Measurements from ENCODE around the gene DCANP1.

DCANP1 gene

DNA sequence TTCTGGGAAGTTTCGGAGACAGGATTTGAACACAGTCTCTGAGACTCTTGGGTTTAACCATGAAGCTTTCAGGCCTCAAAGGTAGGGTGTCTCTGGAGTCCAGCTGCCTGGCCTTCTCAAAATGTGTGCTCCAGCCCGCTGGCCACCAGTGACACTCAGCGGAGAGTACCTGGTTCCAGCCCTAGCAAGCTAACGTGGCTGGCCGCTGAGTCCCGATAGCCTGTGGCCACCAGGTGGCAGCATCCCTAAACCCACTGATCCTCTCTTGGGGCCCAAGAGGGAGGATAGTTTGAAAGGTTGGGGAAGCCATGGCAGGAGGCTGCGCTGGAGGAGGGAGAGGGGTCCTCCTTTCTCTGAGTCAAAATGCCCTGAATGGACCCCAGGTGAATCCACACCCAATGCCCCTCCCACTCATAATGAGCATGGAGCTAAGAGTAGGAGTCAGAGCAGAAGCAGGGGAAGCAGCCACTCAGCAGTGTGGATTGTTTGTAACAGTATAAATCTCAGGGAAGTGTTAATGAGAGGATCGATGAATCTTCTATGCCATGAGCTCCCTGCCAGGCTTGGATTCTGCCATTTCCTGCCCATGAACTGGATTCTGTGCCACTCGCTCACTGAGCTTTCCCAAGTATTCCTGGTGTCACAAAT lies 10.4 kb upstream of the DCANP1 start:
- peak in 19 of 51 donors; percentile 10 to 68 (median 30) for DNase-seq

DNA sequence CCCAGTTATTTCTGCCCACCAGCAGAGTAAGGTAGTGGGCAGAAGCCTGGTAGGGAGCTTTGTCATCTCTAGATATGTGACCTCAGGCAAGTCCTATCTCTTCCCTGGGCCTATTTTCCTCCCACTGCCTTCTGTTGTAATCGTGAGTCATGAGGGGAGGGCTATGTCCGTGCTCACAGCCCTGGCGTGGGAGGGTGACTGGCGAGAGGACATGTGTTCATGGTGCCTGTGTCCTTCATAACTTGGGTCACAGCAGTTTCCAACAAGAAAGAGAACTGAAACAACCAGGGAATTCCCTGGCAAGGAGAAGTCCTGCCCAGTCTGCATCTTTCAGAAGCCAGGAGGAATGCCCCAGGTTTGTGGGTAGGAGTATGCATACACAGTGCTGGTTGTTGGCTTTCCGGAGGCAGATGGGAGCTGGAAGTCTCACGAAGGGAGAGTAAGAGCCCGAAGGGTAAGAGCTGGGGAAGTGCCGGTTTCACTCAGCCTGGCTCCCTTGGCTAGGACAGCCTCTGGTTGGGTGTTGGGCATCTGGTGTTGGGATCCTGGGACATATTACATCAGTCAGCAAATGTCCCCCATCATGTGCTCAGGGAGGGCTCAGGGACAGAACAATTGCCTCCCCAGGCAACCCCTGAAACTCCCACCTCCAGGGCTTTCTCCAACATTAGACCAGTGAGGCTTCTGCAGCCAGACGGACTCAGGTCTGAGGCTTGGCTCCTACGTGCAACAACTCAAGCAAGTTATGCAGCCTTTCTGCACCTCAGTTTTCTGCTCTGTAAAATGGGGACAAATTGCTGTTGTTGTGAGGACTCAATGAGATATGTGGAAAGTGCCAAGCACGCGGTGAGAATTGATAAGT lies 9.3 kb upstream of the DCANP1 start:
- peak in 4 of 51 donors; percentile 14 to 46 (median 28) for DNase-seq

DNA sequence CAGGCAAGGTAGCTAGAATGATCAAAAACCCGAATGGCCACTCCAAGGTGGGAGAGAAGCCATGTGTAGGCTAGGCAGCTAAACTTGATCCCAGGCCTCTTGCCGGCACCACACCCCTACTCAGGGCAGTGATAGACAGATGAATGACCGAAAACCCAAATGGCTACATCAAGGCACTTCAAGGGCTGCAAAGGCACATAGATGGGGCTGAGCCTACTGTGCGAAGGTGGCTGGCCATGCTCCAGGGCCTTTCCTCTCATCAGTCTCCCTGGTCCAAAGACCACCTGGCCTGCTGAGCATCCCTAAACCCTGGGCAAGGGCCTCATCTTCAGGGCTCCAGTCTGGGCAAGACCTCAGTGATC lies 8.7 kb upstream of the DCANP1 start:
- DNase-seq: no peak

DNA sequence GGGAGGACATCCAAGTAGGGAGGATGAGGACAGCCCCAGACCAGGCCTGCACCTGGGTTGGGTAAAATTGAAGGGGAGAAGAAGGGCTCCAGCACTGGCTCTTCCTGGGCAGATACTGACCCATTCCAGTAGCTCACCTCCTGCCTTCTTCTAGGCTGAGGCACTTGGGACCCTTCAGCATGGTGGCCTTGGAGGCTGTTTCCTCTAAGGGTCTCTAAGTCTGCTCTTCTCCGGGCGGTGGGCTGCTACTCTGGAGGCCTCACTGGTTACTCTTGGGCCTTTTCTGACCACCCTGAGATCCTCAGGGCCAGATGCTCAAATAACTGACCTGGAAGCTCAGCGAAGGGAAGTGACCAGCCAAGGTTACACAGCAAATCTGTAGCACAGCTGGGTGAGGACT lies 7.8 kb upstream of the DCANP1 start:
- no peak for DNase-seq

DNA sequence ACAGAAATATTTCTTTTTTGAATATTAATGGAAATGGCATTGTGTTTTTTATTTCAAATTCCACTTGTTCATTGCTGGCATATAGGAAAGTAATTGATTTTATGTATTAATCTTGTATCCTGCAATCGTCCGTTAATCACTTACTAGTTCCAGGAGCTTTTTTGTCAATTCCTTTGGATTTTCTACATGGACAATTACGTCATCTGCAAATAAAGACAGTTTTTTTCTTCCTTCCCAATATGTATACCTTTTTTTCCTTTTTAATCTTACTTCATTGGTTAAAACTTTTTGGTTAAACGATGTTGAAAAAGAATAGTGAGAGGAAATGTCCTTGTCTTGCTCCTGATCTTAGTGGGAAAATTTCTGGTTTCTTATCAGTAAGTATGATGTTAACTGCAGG lies 6.5 kb upstream of the DCANP1 start:
- DNase-seq: no peak

DNA sequence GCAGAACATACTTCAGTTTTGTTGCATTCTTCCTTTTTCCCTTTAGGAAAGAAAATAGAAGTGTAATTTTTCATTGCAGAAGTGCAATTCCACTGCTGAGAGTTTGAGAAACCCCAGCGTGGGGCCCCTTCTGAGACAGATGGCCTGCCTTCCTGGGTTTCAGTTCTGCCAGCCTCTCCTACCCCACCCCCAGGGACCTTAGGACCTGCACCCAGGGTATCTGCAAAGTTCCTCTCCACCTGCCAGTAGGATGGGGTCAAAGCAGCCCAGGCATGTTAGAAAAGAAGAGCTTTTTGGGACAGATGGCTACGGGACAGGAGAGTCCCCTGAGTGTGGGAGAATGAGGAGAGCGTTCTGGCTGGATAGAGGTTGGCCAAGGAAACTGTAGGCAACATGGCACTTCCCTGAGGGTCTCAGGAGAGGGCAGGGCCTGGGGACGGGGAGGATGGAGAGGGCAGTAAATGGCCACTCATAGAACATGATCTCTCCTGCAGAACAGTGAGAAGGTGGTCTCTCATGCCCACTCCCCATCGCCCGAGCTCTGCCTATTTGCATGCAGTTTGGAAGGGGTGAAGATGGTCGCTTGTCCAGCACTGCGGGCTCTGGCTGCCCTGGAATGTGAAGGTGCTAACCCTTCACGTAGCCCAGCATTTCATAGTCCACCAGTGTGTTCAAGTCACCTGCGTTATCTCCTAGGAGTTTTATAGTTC lies 5.3 kb upstream of the DCANP1 start, which contains the start of gene TIFAB:
Gene TIFAB (minus strand): TSS at position 31 of the 710 bp plus-strand sequence. CDS start 2,412 bp downstream, outside the sequence.
- no peak for DNase-seq

DNA sequence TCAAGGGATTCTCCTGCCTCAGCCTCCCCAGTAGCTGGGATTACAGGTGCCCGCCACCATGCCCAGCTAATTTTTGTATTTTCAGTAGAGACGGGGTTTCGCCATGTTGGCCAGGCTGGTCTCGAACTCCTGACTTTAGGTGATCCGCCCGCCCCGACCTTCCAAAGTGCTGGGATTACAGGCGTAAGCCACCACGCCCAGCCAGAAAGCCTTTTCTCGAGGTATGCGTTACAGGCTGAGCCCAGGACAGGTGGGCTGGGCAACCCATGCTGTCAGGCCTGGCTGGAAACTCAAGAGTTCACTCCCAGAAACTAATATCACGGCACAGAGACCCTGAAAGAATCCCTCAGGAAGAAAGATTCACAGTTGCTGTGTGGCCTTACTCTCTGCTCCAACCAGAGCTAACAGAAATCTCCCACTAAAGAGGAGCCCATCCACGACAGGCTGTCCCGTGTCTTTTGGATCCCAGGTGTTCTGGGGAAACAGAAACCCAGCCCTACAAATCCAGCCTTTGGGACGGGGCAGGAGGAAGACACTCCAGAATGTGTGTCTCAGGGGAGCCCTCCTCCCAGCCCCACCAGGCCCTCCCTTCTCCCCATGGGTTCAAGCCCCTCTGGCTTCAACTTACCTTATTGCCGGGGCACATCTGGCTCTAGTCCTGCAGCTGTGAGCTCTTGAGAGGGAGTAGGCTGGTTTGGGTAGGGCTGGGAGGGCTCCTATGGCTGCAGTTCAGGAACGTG lies 4.6 kb upstream of the DCANP1 start:
- no peak for DNase-seq

DNA sequence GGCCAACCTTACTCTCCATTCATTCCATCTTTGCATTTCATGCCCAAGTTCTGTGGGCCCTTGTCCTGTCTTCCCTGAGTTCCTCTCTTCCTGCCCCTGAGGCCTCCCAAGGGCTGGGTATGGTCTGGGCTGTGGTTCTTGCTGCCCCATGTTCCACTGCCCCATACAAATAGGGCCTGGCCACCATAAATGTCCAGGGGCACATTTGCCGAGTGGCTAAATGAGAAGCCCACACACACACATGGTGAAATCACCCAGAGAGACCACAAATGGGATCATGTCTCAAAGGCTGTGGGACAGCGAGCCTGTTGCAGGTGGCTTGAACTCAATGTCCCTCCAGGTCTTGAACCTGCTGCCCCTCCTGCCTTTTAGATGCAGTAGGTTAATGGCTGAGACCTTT lies 3.8 kb upstream of the DCANP1 start:
- no peak for DNase-seq

DNA sequence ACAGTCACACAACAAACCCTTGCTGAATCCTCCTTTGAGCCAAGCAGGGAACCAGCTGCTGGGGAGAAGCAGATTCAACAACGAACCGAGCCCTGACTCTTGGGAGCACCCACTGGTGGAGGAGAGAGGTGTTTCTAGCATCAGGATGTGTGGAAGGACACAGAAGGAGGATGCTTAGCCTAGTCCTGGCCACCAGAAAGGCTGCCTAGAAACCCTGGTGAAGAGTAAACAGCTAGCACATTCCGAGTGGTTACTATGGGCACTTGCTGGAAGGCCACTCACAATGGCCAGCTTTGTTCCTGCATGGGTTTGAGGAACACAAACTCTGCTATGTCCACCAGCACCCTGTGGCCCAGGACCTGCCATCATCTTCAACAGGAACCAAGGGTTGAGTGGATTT lies 3.2 kb upstream of the DCANP1 start:
- DNase-seq: peak in 3 of 51 donors; percentile 24 to 35 (median 34)

DNA sequence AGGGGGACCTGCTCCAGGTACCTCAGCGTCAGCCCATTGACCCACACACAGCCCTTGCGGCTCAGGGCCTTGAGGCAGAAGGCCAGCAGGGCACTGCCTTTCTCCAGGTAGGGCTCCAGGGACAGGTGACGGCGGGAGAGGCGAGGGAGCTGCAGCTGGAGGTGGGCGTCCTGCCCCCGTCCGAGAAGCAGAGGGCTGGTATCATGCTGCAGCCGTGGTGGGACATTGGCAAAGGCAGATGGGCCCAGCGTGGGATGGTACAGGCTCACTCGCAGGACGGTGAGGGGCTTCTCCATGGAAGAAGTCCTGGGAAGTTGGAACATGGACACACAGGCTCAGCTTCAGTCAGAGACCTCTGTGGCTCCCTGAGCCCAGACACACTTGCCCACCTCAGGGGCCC lies 2.5 kb upstream of the DCANP1 start:
- no peak for DNase-seq

DNA sequence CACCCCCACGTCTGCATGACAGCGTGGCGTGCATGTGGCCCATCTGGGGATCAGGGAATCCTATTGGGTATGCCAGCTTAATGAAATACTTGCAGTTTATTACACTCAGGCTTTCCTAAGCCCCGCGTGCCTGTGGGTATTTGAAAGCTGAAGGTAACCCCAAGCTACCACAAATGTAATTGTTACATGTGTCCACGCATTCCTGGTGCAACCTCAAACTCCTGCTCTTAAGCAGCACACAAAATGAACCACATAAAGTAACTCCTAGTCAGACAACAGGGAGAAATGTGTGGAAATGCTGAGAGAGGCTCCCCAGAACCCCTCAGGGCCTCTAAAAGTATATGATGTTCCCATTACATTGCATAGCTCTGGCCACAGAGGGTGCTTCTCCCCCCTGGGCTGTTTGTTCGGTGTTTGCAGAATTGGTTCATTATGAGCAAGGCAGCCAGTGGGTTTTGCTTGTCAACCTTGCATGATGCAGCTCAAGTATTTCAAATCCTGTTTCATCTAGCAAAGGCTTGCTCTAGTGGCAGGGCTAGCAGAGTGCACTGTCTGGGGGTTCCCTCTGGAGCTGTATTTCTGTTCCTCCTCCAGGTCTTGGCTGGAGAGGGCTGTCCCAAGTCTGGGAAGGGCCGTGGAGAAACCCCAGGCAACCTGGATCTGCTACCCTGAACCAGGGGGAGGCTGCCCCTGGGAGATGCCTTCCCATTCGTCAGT lies 1.8 kb upstream of the DCANP1 start:
- no peak for DNase-seq

DNA sequence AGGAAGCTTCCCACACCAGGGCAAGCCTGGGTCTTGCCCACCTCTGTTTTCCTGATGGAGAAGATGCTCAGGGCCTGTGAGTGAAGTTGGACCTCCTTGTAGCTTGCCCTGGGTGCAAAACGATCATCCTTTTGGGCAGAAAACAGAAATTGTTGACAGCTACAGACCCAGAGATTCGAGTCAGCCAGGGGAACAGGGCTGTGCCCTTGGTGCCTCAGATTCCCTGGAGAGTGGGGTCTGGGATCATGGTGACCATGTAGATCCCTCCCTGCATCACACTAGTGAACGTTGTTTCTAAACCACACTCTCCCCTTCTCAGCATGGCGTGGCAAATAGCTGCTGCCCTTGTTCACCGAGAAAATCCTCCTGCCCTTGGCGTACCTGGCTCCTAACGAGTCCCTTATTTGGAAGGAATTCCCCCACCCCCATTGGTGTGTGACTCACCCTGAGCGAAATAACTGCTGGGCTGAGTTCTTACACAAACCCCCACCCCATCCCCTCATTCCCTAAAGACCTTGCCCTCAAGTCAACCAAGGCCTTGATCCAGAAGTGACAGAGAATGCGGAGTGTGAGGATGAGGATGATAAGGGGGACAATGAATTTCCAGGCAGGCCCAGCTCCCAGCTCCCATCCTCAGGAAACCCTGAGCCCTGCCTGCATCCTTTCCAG lies 1.1 kb upstream of the DCANP1 start:
- no peak for DNase-seq

DNA sequence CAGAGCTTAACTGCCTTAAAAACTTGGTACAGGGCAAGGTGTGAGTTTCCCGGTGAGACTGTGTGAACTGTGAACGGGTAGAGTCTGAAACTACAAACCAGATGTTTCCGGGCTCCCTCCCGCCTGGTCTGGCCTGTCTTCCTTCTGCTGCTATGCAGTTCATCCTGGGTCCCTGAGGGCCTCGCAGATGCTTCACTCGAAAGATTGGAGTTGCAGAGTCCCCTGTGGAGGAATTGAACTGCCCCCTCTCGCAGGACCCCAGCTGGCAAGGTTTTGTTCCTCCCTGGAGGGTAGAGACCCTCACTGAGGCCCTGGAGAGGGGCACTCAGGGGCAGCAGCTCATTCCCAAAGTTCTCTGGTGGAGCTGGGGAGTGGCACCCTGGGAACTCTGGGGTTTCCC lies 533 bp downstream of the DCANP1 start:
- DNase-seq: no peak

DNA sequence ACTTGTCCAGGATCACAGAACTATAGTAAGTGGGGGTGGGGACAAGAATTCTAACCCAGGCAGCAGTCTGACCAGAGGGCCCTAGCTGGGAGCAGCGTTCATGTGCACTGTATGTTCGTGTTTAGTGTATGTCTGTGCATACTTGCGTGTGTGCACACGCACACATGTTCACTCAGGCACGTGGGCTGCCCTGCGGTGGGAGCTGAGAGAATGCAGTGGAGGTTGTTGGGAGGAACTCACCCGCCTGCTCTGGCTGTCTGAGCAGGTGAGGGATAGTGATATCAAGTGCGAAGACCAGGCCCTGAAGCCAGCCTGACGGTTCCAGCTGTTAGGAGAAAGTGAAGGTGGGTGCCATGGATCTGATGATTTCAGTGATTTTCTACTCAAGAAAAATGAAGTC lies 942 bp downstream of the DCANP1 start:
- no peak for DNase-seq

DNA sequence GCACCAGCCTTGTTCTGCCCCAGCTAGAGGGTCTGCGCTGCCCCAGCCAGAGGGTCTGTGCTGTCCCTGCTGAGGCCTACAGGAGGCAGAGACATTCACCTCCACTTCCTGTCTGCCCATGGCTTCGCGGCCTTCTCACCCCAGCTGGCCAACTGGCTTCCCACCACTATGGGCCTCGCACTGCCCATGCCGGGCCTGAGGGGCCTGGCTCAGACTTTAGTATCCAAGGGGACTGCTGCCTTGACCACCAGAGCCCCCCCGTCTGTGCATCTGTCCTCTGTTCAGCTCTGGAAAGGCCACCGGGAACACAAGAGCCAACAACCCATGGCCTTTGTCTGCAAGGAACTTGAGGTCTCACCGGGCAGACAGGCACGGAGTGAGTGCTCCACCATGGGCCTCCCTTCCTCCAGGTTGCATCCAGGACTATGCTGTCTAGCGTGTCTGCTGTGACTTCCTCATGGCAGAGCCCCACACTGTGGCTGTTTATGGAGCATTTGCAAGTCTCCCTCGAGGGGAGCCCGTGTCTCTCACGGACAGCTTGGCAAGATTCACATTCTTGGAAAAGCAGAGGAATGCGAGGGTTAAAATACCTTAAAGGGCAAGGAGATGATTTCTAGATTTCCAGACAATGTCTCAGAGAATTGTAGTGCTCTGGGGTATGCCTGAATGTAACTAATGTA lies 1.7 kb downstream of the DCANP1 start:
- no peak for DNase-seq

DNA sequence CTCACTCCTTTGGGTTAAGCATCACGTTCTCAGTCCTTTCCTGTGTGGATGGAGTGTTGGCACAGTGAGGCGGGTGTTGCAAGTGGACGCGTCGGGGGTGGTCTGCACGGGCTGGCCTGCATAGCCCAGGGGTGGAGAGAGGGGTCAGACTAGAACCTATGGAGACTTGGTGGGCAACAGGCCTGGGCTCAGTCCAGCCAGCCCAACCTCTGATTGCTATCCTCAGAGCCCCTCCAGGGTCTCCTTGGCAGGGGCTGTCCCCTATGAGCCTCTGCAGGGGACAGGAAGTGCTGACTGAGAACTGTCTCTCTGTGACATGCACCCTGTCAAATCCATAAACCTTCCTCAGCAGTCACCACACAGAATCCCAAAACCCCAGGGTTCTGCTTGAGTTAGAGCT lies 2.3 kb downstream of the DCANP1 start:
- no peak for DNase-seq

DNA sequence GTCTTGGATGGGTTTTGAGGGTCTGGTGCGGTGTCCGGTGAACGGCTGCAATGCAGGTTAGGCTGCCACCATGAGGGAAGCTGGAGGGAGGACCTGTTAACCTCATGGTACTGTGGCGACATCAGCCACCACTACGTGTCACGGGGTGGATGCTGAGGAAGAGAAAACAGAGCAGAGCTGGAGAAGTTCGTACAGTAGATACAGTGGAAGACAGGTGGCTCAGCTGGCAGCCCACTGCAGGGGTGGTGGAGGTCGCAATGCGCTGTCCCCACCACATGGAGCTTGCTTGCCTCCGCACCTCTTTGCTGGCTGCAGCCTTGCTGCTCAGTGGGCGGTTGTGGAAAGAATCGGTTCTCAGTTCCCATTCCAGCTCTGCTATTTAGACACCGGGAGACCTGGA lies 2.8 kb downstream of the DCANP1 start:
- no peak for DNase-seq

DNA sequence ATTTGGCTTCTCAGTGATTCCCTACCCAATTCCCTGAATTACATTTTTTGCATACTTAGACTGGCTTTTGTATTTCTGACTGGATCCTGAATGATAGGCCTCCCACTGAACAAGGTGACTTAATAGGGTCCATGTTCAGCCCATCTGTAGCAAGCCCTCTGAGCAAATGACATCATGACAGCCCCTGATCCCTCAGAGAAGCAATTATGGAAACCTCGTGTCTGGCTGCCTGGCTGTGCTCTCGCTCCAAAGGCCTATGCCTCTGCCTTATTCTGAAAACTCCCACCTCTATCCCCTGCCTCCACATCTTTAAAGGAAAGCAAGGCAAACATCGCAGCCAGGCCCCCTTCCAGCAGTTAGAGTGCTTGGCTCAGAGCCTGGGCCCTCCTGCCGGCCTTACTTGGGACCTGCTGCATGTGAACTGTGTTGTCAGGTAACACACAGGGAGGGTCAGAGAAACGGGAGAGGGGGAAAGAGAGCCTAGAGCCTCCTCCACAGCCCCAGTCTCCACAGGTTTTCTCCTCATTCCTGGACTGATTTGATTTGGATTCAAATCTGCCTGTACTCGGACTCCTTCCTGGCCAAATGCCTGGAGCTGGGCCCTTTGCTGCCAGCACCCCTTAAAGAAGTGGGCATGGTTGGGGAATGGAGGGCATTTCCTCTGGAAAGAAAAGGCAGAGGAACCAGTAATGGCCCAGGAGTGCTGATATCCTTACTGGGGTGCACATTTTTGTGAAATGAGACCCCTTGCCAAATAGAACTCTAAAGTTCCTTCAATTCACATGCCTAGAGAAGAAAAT lies 3.8 kb downstream of the DCANP1 start:
- DNase-seq: no peak

All from hypothalamus (tissue), 51 donors.